ES-I3 (cell line): Measurements from ENCODE around the gene SQSTM1.

ENCODE experiments used
- H3K36me3 ChIP-seq: 2 replicates; pipeline ENCODE4 v1.6.1; 2013; ENCODE audit warnings: mild to moderate bottlenecking, low read length, control low read depth, moderate library complexity; ENCODE audit not compliant: insufficient read depth
- H3K4me1 ChIP-seq: 2 replicates; pipeline ENCODE4 v1.6.1; 2013; ENCODE audit warnings: mild to moderate bottlenecking, control low read depth, low read length; ENCODE audit not compliant: insufficient read depth
- H3K9ac ChIP-seq: 2 replicates; pipeline ENCODE4 v1.6.1; 2013; ENCODE audit warnings: low read depth, mild to moderate bottlenecking, low read length, moderate library complexity
- H3K9me3 ChIP-seq: 2 replicates; pipeline ENCODE4 v1.6.1; 2013; ENCODE audit warnings: mild to moderate bottlenecking, low read length, moderate library complexity; ENCODE audit not compliant: control insufficient read depth, insufficient read depth

The SQSTM1 gene

DNA sequence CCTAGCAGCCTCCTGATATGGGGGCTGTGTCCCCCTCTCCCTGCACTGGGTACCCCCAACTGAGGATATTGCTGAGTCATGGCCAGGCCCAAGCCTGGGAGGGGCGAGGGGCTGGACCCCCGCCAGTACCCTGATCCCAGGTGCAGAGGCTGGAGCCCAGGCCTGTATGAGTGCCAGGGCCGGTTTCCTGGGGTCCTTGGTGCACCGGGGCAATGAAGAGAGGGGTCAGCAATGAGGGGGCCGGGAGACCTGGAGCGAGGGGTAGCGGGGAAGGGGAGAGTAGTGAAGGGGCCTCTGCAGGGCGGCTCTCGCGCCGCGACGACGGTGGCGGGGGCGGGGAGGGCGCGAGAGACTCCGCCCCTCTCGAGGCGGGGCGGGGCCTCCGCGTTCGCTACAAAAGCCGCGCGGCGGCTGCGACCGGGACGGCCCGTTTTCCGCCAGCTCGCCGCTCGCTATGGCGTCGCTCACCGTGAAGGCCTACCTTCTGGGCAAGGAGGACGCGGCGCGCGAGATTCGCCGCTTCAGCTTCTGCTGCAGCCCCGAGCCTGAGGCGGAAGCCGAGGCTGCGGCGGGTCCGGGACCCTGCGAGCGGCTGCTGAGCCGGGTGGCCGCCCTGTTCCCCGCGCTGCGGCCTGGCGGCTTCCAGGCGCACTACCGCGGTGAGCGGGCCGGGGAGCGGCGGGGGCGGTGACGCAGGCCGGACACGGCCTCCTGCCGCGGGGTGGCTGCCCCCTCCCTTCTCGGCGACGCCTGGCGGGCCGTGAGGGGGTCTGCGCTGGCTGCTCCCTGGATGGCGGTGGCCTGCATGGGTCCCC lies at the start of gene SQSTM1:
SQSTM1 (plus strand) TSS at position 423 of the 815 bp plus-strand sequence; CDS start at position 455, 32 bp downstream.
- H3K9me3 ChIP-seq: no peaks in the 10 kb centered on the region
- peaks cover 21% of the 10 kb centered on the region for H3K36me3 ChIP-seq
- H3K4me1 ChIP-seq: peaks cover 28% of the 10 kb centered on the region
- peak within 1 kb of the TSS; percentile 76 for H3K9ac ChIP-seq

GRCh38 chr5:179771311-179771895 lies 49.3 kb upstream of the SQSTM1 start:
- peaks cover 3% of the 10 kb centered on the region; the same call in 1 of the 2 replicates for H3K4me1 ChIP-seq
- H3K9ac ChIP-seq: no peak overlapping the region
- H3K36me3 ChIP-seq: peaks cover 24% of the 10 kb centered on the region
- no peaks in the 10 kb centered on the region for H3K9me3 ChIP-seq

GRCh38 chr5:179772351-179772750 lies 48.4 kb upstream of the SQSTM1 start:
- H3K36me3 ChIP-seq: peaks cover 24% of the 10 kb centered on the region
- no peaks in the 10 kb centered on the region for H3K9me3 ChIP-seq
- no peaks in the 10 kb centered on the region for H3K4me1 ChIP-seq
- H3K9ac ChIP-seq: no peak overlapping the region

- Histone ChIP-seq H3K9me3 (no peaks in the 10 kb centered on the region), H3K4me1 (no peaks in the 10 kb centered on the region), H3K36me3 (peaks cover 24% of the 10 kb centered on the region), H3K9ac (no peak overlapping the region)
These were observed 47.0 kb upstream of the SQSTM1 start for GRCh38 chr5:179773686-179774040.

DNA sequence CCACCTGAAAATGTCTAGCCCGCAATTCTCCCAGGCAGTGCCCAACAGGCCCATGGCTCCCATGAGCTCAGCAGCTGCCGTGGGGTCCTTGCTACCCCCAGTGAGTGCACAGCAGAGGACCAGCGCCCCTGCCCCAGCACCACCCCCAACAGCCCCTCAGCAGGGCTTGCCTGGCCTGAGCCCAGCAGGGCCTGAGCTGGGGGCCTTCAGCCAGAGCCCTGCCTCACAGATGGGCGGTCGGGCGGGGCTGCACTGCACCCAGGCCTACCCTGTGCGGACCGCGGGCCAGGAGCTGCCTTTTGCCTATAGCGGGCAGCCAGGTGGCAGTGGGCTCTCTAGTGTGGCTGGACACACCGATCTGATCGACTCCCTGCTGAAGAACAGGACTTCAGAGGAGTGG lies 46.3 kb upstream of the SQSTM1 start:
- H3K9me3 ChIP-seq: no peaks in the 10 kb centered on the region
- H3K9ac ChIP-seq: no peak overlapping the region
- peaks cover 20% of the 10 kb centered on the region for H3K36me3 ChIP-seq
- H3K4me1 ChIP-seq: no peaks in the 10 kb centered on the region

GRCh38 chr5:179776411-179776938 lies 44.2 kb upstream of the SQSTM1 start:
- Histone ChIP-seq H3K36me3 (peaks cover 12% of the 10 kb centered on the region; the same call in 1 of the 2 replicates), H3K4me1 (no peaks in the 10 kb centered on the region), H3K9me3 (no peaks in the 10 kb centered on the region), H3K9ac (no peak overlapping the region)

DNA sequence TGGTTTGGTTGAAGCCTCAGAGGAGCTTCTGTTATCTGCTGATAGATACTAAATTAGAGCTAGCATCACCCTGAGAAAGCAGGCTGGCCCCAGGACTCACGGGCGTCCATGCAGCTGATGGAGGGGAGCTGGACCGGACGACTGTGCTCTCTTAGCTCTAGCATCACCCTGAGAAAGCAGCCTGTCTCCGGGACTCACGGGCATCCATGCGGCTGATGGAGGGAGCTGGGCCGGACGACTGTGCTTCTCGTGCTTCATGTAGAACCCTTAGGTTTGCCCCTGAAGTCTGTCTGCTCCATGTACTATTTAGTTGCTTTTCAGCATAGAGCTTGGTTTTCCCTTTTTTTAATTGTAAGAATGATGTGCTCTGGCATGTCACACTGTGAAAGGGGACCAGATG lies 43.2 kb upstream of the SQSTM1 start:
- peaks cover 9% of the 10 kb centered on the region; the same call in 1 of the 2 replicates for H3K36me3 ChIP-seq
- no peaks in the 10 kb centered on the region for H3K4me1 ChIP-seq

GRCh38 chr5:179777909-179778308 lies 42.8 kb upstream of the SQSTM1 start:
- Histone ChIP-seq H3K36me3 (peaks cover 9% of the 10 kb centered on the region; the same call in 1 of the 2 replicates), H3K9me3 (no peaks in the 10 kb centered on the region), H3K9ac (no peak overlapping the region), H3K4me1 (no peaks in the 10 kb centered on the region)

More for the DNA sequence above, 43.2 kb upstream of the SQSTM1 start:
- Histone ChIP-seq H3K9ac (no peak overlapping the region), H3K9me3 (no peaks in the 10 kb centered on the region)

DNA sequence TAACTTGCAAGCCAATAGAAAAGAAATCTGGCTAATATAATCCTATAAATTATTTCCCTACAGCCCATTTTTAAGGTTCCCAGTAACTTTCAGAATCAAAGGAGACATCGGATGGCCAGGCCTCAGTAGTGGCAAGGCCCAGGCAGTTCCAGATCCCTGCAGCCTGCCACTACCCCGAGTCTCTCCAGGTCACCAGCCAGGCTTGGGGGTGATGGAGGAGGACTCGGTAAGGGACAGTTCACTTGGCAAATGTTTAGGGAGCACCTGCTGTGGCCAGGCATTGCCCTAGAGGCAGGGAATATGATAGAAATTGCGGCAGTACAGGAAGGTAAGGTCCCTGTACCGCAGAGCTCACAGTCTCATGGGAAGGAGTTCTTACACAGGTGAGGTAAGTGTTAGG lies 42.1 kb upstream of the SQSTM1 start:
- peaks cover 9% of the 10 kb centered on the region; the same call in 1 of the 2 replicates for H3K36me3 ChIP-seq
- no peak overlapping the region for H3K9ac ChIP-seq
- no peaks in the 10 kb centered on the region for H3K9me3 ChIP-seq
- H3K4me1 ChIP-seq: no peaks in the 10 kb centered on the region

DNA sequence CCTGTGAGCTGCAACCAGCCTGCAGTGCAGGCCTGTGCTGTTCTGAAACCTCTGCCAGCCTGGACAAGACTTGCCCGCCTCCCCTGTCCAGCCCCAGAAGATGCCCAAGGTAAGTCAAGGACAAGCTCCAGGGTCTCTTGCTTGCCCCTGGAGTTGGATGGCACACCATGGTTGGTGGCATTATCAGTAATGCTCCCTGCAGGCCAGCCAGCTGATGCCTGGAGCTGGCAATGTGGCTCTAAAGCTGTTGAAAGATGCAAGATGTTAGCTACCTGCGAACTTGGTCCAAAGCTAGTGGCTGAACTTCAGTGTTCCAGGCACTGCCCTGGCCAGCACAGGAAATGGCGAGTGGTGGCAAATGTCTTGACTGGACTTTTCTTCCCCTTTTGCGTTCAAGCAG lies 40.9 kb upstream of the SQSTM1 start:
- Histone ChIP-seq H3K36me3 (peaks cover 9% of the 10 kb centered on the region; the same call in 1 of the 2 replicates), H3K9me3 (no peaks in the 10 kb centered on the region), H3K9ac (no peak overlapping the region), H3K4me1 (no peaks in the 10 kb centered on the region)

- Histone ChIP-seq H3K4me1 (no peaks in the 10 kb centered on the region), H3K9ac (no peak overlapping the region), H3K9me3 (no peaks in the 10 kb centered on the region), H3K36me3 (peaks cover 9% of the 10 kb centered on the region; the same call in 1 of the 2 replicates)
These were observed 40.3 kb upstream of the SQSTM1 start for GRCh38 chr5:179780362-179780761.

DNA sequence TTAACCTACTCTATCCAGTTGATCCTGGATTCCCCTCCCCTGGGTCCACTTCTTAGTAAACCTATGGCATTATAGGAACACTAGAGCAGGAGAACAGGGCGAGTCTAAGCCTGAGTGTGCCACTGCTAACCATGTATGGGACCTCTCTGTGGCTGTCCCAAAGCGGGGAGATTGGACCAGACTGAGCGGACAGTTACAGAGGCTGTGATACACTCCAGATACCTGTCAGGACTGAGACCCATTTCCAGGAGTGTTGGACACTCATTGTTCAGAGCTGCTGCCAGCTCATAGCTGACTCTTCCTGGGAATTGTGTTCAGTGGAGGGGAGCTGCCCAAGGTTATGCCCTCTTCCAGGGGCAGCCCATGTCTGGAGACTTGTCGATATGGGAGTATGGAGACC lies 38.9 kb upstream of the SQSTM1 start:
- no peaks in the 10 kb centered on the region for H3K4me1 ChIP-seq
- H3K9me3 ChIP-seq: no peaks in the 10 kb centered on the region
- H3K36me3 ChIP-seq: no peaks in the 10 kb centered on the region
- no peak overlapping the region for H3K9ac ChIP-seq

DNA sequence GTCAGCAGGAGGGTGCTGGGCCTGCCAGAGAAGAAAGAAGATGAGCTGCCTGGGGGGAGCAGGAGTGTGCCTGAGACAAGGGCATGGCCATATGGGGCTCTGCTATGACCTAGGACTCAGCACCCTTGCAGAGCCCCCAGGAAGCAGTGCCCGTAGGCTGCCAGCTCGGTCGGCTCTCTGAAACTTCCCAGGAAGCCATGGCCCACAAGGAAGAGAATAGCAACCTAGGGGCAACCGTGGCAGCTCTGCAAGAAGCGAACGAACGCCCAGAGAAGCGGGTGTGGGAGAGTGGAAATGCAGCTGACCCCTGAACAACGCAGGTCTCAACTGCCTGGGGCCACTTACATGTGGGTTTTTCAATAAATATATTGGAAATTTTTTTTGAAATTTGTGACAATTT lies 37.6 kb upstream of the SQSTM1 start:
- no peaks in the 10 kb centered on the region for H3K9me3 ChIP-seq
- H3K4me1 ChIP-seq: no peaks in the 10 kb centered on the region
- no peaks in the 10 kb centered on the region for H3K36me3 ChIP-seq
- H3K9ac ChIP-seq: no peak overlapping the region

DNA sequence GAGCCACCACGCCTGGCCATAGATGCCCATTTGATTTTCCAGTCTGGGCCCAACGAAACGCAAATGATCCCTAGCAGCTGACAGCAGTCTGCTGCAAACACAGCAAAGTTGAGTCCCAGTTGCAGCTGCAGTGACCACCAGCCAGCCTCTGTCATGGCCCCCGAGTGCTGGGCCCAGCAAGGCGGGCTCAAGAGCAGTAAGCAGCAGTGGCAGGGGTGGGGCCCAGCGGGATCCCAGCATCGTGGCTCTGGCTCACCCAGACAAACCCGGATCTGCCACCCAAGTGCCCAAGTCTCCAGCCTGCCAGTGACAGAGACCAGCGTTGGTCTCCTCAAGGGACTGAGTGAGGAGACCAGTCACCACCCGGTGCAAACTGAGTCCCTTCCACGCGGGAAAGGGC lies 33.8 kb upstream of the SQSTM1 start:
- H3K36me3 ChIP-seq: no peaks in the 10 kb centered on the region

More for the DNA sequence above, 33.8 kb upstream of the SQSTM1 start:
- no peaks in the 10 kb centered on the region for H3K9me3 ChIP-seq
- H3K4me1 ChIP-seq: no peaks in the 10 kb centered on the region
- H3K9ac ChIP-seq: no peak overlapping the region
